Thymus (tissue), 2 donors: ENCODE results near the gene RGPD4. TPM values are rescaled to one million over a fixed set of nuclear protein-coding genes. Genes with fewer than 3 reads are reported as not detected.

Source experiments
- polyA plus RNA-seq: library from polyadenylated mRNA; stranded (reverse); fragments of 200-250 nt; gene quantifications from one replicate; pipeline ENCODE4 v1.2.3, GENCODE V29; 2013
- total RNA-seq: library from RNA; stranded (reverse); fragments of 120-200 nt; gene quantifications from one replicate; pipeline ENCODE4 v1.2.4, GENCODE V29; 2013
- donor health status: healthy.

Gene RGPD4
- total and polyA plus RNA-seq, 2 donors, result 0.05 to 0.19 TPM

Other genes with a start within 250 kb of the RGPD4 start
- gene SLC5A7, start 159.6 kb downstream of the RGPD4 start, total RNA-seq, result 0.05 TPM
- 0.05 TPM for gene SLC5A7, start 159.6 kb downstream of the RGPD4 start, polyA plus RNA-seq